Regular cardiac myocyte (primary cell): ENCODE data around the gene CDCA7. TPM values are rescaled to one million over a fixed set of nuclear protein-coding genes. Genes with fewer than 3 reads are reported as not detected.

Source experiments
- total RNA-seq: library from RNA; depleted of rRNA; stranded (reverse); fragments of >200 nt; gene quantifications from 2 replicates; pipeline ENCODE4 v1.2.3, GENCODE V29; 2014

Gene CDCA7
- 0.85 and 14.4 TPM in 2 replicates for total RNA-seq

GRCh38 chr2:173354582-173355131 is at the start of gene CDCA7:
Gene CDCA7, plus strand, starts transcription at chr2:173354872. Its CDS starts 92 bp downstream, at chr2:173354964.

